Mucosa of stomach (tissue), 1 donor: ENCODE data around the gene PTH2R.
"Not testable (repeated sequence)": the region's sequence is repeated elsewhere in the genome, so short reads cannot be mapped to it uniquely, and the experiment has no call there.

Experiments used
- H3K27me3 ChIP-seq: one replicate; pipeline ENCODE4 v1.7.0; 2013; ENCODE audit warnings: mild to moderate bottlenecking, low read length; ENCODE audit not compliant: control insufficient read depth, insufficient read depth
- H3K36me3 ChIP-seq: one replicate; pipeline ENCODE4 v1.7.0; 2013; ENCODE audit warnings: low read length; ENCODE audit not compliant: control insufficient read depth, insufficient read depth
- H3K4me1 ChIP-seq: one replicate; pipeline ENCODE4 v1.7.0; 2013; ENCODE audit warnings: mild to moderate bottlenecking, low read length; ENCODE audit not compliant: control insufficient read depth, insufficient read depth
- H3K4me3 ChIP-seq: one replicate; pipeline ENCODE4 v1.7.0; 2013; ENCODE audit warnings: low read length
- H3K9ac ChIP-seq: one replicate; pipeline ENCODE4 v1.7.0; 2013; ENCODE audit warnings: mild to moderate bottlenecking, low read length, moderate library complexity
- H3K9me3 ChIP-seq: one replicate; pipeline ENCODE4 v1.7.0; 2013; ENCODE audit warnings: mild to moderate bottlenecking, low read length, moderate library complexity; ENCODE audit not compliant: control insufficient read depth
- donor health status: Pancreatic carcinoma.

PTH2R gene

GRCh38 chr2:208466151-208466919, 59.7 kb downstream of the PTH2R start:
- Histone ChIP-seq H3K4me3 (no peak overlapping the region), H3K4me1 (no peaks in the 10 kb centered on the region), H3K36me3 (no peaks in the 10 kb centered on the region), H3K9ac (no peak overlapping the region), H3K27me3 (no peaks in the 10 kb centered on the region), H3K9me3 (no peaks in the 10 kb centered on the region)

DNA sequence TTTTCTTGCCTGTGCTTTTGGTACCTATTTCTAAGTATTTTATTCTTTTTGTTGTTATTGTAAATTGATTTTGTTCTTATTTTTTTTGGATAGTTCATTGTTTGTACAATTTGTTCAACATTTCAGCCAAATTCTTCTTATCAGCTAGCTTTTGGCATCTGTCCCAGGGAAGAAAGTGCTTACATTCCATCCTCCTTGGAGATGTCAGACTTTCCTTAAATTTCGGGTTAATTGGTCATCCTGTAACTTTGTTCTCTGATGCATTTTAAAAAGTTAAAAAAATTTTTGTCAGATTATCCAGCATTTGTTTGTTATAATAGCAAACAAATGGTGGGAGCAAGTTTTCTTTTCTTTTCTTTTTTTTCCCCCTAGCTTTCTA, 60.3 kb downstream of the PTH2R start:
- Histone ChIP-seq H3K36me3 (no peaks in the 10 kb centered on the region), H3K9ac (no peak overlapping the region), H3K4me3 (no peak overlapping the region), H3K9me3 (no peaks in the 10 kb centered on the region), H3K27me3 (no peaks in the 10 kb centered on the region), H3K4me1 (no peaks in the 10 kb centered on the region)

DNA sequence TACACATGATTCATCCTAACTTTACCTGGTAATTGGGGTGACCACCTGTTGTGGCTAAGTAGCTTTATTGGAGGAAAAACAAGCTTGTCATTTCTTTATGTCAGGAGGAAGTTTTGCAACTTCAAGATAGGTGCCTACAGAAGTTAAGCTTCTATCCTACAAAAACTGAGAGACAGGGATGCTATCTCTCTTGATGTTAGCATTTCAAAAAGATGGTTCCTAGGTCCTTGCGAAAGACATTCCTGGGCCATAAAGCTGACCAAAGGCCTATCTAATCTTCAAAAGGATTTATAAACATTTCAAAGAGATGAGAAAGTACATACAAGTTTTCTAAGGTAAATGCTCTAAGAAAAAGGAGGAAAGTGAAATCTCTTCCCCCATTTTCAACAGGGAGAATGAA, 61.0 kb downstream of the PTH2R start:
- Histone ChIP-seq H3K4me1 (no peaks in the 10 kb centered on the region), H3K36me3 (no peaks in the 10 kb centered on the region), H3K9ac (no peak overlapping the region), H3K9me3 (no peaks in the 10 kb centered on the region), H3K27me3 (no peaks in the 10 kb centered on the region), H3K4me3 (no peak overlapping the region)

DNA sequence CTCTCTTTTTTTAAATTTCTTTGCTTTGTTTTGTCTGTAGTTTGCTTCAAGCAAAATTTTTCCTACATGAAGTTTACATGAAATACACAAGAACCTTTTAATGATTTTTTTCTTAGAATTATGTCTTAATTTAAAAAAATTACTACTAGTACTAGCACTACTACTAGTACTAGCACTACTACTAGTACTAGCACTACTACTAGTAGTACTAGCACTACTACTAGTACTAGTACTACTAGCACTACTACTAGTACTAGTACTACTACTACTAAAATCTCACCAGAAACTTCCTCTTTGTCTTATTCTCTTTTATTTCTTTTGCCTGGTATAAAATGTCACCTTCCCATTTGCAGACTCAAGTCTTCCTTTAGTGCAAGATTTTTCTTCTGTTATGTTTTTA, 71.1 kb downstream of the PTH2R start:
- Histone ChIP-seq H3K9me3 (no peaks in the 10 kb centered on the region), H3K4me3 (no peak overlapping the region), H3K36me3 (no peaks in the 10 kb centered on the region), H3K27me3 (no peaks in the 10 kb centered on the region), H3K9ac (no peak overlapping the region), H3K4me1 (peaks cover under 1% of the 10 kb centered on the region)

- H3K9ac ChIP-seq: no peak overlapping the region
- H3K4me3 ChIP-seq: no peak overlapping the region
- no peaks in the 10 kb centered on the region for H3K9me3 ChIP-seq
- H3K36me3 ChIP-seq: no peaks in the 10 kb centered on the region
- no peaks in the 10 kb centered on the region for H3K27me3 ChIP-seq
- peaks cover 5% of the 10 kb centered on the region for H3K4me1 ChIP-seq
These were observed 72.8 kb downstream of the PTH2R start for GRCh38 chr2:208479342-208479741.

GRCh38 chr2:208481945-208482344, 75.4 kb downstream of the PTH2R start:
- not testable (repeated sequence) for H3K9me3 ChIP-seq, H3K4me3 ChIP-seq, H3K4me1 ChIP-seq, H3K36me3 ChIP-seq, H3K27me3 ChIP-seq, H3K9ac ChIP-seq

GRCh38 chr2:208482453-208483015, 75.9 kb downstream of the PTH2R start:
- not testable (repeated sequence) for H3K9me3 ChIP-seq, H3K36me3 ChIP-seq, H3K9ac ChIP-seq, H3K27me3 ChIP-seq, H3K4me1 ChIP-seq, H3K4me3 ChIP-seq

- Histone ChIP-seq H3K4me3 (no peak overlapping the region), H3K9ac (no peak overlapping the region), H3K9me3 (no peaks in the 10 kb centered on the region), H3K27me3 (no peaks in the 10 kb centered on the region), H3K4me1 (peaks cover 17% of the 10 kb centered on the region), H3K36me3 (no peaks in the 10 kb centered on the region)
These were observed 78.8 kb downstream of the PTH2R start for GRCh38 chr2:208485390-208485789.

DNA sequence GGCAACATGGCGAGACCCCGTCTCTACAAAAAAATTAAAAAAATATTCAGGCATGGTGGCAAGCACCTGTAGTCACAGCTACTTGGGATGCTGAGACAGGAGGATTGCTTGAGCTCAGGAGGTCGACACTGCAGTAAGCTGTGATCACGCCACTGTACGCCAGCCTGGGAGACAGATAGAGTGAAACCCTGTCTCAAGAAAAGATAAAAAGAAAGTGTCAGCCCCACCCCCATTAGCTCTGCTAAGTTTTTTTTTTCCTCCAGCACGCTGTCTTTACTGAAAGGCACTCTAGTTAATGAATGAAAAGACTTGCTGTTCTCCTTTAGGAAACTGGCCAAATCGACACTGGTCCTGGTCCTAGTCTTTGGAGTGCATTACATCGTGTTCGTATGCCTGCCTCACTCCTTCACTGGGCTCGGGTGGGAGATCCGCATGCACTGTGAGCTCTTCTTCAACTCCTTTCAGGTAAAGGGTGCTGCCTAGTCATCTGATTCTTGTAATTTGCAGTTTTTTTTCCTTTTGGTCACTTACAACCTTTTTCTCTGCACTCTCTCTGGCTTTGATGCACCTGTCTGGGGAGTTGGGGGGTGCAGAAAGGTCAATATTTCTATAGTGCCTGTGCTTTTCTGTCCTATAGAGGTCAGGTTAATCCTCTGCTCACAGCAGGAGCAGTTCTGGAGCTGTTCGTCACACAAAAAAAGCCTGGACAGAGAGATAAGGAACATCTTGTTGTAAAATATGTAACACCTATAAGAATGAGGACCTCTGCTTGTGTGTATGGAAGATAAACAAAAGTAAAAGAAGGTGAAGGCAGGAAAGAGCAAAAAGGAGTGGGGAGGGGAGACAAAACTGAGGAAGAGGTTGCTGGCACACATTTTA, 82.3 kb downstream of the PTH2R start:
- Histone ChIP-seq H3K27me3 (no peaks in the 10 kb centered on the region), H3K9ac (no peak overlapping the region), H3K9me3 (no peaks in the 10 kb centered on the region), H3K4me3 (no peak overlapping the region), H3K4me1 (peaks cover 13% of the 10 kb centered on the region), H3K36me3 (no peaks in the 10 kb centered on the region)

DNA sequence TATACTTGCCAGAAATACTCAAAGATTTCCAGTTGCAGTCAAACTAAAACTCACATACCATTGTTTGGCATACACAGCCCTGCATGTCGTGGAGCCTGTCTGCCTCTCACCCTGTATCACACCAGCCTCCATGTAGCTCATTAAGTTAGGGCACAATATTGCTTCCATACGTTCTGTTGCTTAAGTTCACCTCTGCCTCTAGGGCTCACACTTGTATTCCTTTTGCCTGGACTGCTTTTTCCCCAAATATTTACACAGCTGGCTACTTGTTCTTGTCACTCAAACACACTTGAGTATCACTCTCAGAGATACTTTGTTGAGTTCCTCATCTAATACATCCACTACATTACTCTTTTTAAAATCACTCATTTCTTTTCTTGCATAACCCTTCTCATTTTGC, 83.1 kb downstream of the PTH2R start:
- H3K9ac ChIP-seq: no peak overlapping the region
- H3K36me3 ChIP-seq: no peaks in the 10 kb centered on the region
- no peaks in the 10 kb centered on the region for H3K9me3 ChIP-seq
- peaks cover 13% of the 10 kb centered on the region for H3K4me1 ChIP-seq
- no peaks in the 10 kb centered on the region for H3K27me3 ChIP-seq
- no peak overlapping the region for H3K4me3 ChIP-seq

DNA sequence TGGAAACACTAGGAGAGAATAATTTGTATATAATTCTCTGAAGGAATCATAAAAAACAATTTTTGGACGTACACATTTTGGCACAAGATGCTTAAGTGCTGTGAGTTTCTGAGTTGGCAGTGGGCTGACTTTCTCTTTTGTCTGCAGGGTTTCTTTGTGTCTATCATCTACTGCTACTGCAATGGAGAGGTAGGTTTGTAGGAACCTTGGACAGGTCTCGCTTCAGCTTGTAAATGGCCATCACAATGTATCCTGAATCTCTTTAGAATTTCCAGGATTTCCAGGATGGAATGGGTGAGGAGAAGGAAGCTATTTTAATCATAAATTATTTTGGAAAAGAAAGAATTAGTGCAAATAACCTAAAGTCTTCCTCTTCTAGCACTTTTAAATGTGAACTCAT, 83.9 kb downstream of the PTH2R start:
- Histone ChIP-seq H3K36me3 (no peaks in the 10 kb centered on the region), H3K9ac (no peak overlapping the region), H3K4me1 (peaks cover 13% of the 10 kb centered on the region), H3K9me3 (no peaks in the 10 kb centered on the region), H3K27me3 (no peaks in the 10 kb centered on the region), H3K4me3 (no peak overlapping the region)

GRCh38 chr2:208491641-208492040, 85.0 kb downstream of the PTH2R start:
- H3K27me3 ChIP-seq: no peaks in the 10 kb centered on the region
- no peak overlapping the region for H3K9ac ChIP-seq
- no peaks in the 10 kb centered on the region for H3K9me3 ChIP-seq
- no peaks in the 10 kb centered on the region for H3K36me3 ChIP-seq
- peaks cover 19% of the 10 kb centered on the region for H3K4me1 ChIP-seq
- H3K4me3 ChIP-seq: no peak overlapping the region
